Measurements from ENCODE around the gene TET3.
"Not testable (repeated sequence)": the region's sequence is repeated elsewhere in the genome, so short reads cannot be mapped to it uniquely, and the experiment has no call there.

The TET3 gene

GRCh38 chr2:73984203-73984921 is at the start of gene TET3:
Gene TET3, plus strand, starts transcription at chr2:73984910. Its CDS starts 1,494 bp downstream, at chr2:73986404.
- peak within 1 kb of the TSS; percentile 62 for H3K4me3 ChIP-seq (ENCODE audit: low read length)
- TF ChIP-seq ZNF274 (IDR thresholded peaks at IDR 0.05; ENCODE audit: low read depth, low read length): no peak

GRCh38 chr2:73935641-73936040 is 49.1 kb upstream of the TET3 start:
- TF ChIP-seq ZNF274 (IDR thresholded peaks at IDR 0.05; ENCODE audit: low read depth, low read length): no peak
- no peak overlapping the region for H3K4me3 ChIP-seq (ENCODE audit: low read length)

- no peak overlapping the region for H3K4me3 ChIP-seq (ENCODE audit: low read length)
- TF ChIP-seq ZNF274 (IDR thresholded peaks at IDR 0.05; ENCODE audit: low read depth, low read length): no peak
These were observed 47.4 kb upstream of the TET3 start for GRCh38 chr2:73937103-73937885.

GRCh38 chr2:73937899-73938298 is 46.8 kb upstream of the TET3 start:
- no peak overlapping the region for H3K4me3 ChIP-seq (ENCODE audit: low read length)
- TF ChIP-seq ZNF274 (IDR thresholded peaks at IDR 0.05; ENCODE audit: low read depth, low read length): no peak

GRCh38 chr2:73938718-73939352 is 45.9 kb upstream of the TET3 start:
- no peak overlapping the region for H3K4me3 ChIP-seq (ENCODE audit: low read length)
- no peak for TF ChIP-seq ZNF274 (IDR thresholded peaks at IDR 0.05; ENCODE audit: low read depth, low read length)

GRCh38 chr2:73939419-73939818 is 45.3 kb upstream of the TET3 start:
- no peak overlapping the region for H3K4me3 ChIP-seq (ENCODE audit: low read length)
- TF ChIP-seq ZNF274 (IDR thresholded peaks at IDR 0.05; ENCODE audit: low read depth, low read length): no peak

- not testable (repeated sequence) for H3K4me3 ChIP-seq (ENCODE audit: low read length)
These were observed 44.6 kb upstream of the TET3 start for GRCh38 chr2:73940066-73940465.

- no peak for TF ChIP-seq ZNF274 (IDR thresholded peaks at IDR 0.05; ENCODE audit: low read depth, low read length)
- H3K4me3 ChIP-seq (ENCODE audit: low read length): no peak overlapping the region
These were observed 42.0 kb upstream of the TET3 start for GRCh38 chr2:73942664-73943063.

GRCh38 chr2:73944714-73945113 is 40.0 kb upstream of the TET3 start:
- H3K4me3 ChIP-seq (ENCODE audit: low read length): no peak overlapping the region
- TF ChIP-seq ZNF274 (IDR thresholded peaks at IDR 0.05; ENCODE audit: low read depth, low read length): no peak

GRCh38 chr2:73946215-73946614 is 38.5 kb upstream of the TET3 start:
- H3K4me3 ChIP-seq (ENCODE audit: low read length): no peak overlapping the region
- TF ChIP-seq ZNF274 (IDR thresholded peaks at IDR 0.05; ENCODE audit: low read depth, low read length): no peak

GRCh38 chr2:73946666-73947065 is 38.0 kb upstream of the TET3 start:
- no peak overlapping the region for H3K4me3 ChIP-seq (ENCODE audit: low read length)
- no peak for TF ChIP-seq ZNF274 (IDR thresholded peaks at IDR 0.05; ENCODE audit: low read depth, low read length)

- H3K4me3 ChIP-seq (ENCODE audit: low read length): no peak overlapping the region
- no peak for TF ChIP-seq ZNF274 (IDR thresholded peaks at IDR 0.05; ENCODE audit: low read depth, low read length)
These were observed 37.2 kb upstream of the TET3 start for GRCh38 chr2:73947412-73948018.

GRCh38 chr2:73949802-73950201 is 34.9 kb upstream of the TET3 start:
- no peak for TF ChIP-seq ZNF274 (IDR thresholded peaks at IDR 0.05; ENCODE audit: low read depth, low read length)
- no peak overlapping the region for H3K4me3 ChIP-seq (ENCODE audit: low read length)
